CD1c-positive myeloid dendritic cell (primary cell): ENCODE results near the gene ELMOD3.
"Not testable (repeated sequence)": the region's sequence is repeated elsewhere in the genome, so short reads cannot be mapped to it uniquely, and the experiment has no call there.

Source experiments
- DNase-seq: peaks from one replicate; pipeline ENCODE4 v3.0.0-alpha.2; 2016; ENCODE audit errors: extremely low spot score

Gene ELMOD3

DNA sequence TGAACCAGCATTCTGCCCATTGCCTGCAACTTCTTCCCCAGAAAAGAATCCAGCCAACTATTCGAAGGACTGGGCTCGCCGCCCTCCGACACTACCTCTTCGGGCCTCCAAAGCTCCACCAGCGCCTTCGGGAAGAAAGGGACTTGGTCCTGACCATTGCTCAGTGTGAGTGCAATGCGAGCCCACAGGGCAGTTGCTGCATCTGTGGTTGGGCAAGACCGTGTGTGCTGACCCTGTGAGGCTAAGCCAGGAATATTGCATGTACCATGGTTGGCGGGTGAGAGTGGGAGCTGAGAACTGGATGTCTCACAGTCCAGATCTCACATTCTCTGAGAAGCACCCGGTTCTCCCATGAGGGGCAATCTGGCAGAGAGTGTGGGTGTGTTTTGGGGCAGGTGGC, 16.5 kb downstream of the ELMOD3 start:
- DNase-seq, result no peak

DNA sequence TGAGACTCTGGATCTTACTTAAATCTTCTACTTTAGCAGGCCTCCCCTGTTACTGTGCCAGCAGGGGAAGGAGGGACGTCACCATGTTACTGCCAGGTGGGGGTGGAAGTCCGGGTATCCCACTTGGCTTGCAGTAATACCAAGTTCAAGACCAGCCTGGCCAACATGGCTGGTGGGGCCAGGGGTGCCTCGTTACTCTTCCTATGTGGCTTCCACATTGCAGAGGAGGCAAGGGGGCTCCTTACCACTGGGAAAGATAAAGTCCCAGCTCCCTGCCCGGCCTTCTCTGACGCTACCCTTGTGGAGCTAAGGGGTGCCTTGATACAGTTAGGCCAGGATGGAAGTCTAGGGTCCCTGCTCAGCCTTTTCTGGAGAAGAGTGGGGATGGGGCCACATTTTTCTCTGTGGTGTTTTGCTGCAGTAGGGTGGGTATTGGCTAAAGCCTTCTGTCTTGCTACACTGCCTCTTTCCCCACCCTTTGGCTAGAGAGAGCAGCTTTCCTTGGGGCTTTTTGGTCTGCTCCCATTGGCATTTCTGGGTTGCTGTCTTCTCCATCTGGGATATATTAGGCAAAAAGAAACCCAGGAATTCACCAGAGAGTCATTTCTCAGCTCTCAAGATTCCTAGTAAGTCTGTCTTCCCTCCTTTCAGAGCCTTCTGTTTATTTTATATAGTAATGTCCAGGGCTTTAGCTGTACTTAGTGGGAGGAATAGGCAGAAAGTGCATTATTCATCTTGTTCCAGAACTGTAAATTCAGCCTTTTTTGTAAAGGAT, 21.9 kb downstream of the ELMOD3 start:
- DNase-seq, result no peak

DNA sequence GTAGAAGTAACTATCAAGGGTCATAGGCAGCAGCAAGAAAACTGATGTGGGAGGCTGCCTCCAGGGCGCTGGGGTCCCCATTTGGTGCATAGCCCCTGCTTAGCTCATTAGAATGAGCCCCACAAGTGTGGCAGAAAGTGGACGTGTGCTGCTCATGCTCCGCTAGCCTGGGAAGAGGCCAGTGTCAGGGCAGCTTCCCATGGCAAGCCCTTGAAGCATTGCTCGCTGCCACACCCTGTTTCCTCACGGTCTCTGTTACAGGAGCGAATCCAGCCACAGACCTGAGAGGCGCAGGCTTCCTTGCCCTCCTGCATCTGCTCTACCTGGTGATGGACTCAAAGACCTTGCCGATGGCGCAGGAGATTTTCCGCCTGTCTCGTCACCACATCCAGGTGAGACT, 22.5 kb downstream of the ELMOD3 start:
- DNase-seq, result no peak

DNA sequence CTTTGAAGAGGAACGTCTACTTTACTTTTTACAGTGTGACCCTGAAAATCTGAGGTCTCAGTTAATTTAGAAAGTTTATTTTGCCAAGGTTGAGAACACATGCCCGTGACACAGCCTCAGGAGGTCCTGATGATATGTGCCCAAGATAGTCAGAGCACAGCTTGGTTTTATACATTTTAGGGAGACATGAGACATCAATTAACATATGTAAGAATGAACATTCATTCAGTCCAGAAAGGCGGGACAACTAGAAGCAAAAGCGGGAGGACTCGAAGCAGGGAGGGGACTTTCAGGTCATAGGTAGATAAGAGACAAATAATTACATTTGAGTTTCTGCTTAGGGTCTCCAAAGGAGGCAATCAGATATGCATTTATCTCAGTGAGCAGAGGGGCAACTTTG, 23.7 kb downstream of the ELMOD3 start:
- DNase-seq, result no peak

DNA sequence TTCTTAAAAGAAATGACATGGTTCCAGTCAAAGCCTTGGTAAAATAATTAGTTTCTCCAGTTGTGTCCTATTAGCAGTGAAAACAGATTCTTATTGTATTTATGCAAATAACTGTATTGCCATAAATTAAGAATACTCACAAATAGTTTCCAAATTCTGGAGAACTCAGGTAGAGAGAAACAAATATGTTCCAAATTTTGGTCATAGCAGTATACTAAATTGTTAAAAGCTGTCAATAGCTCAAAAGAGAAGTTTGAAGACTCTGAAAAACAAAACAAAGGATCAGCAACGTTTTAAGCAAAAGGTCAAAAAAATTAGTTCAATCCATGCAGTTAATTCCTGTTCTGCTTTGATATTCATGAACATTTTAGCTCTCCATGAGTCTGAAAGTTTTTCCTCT, 25.5 kb downstream of the ELMOD3 start:
- no peak for DNase-seq

DNA sequence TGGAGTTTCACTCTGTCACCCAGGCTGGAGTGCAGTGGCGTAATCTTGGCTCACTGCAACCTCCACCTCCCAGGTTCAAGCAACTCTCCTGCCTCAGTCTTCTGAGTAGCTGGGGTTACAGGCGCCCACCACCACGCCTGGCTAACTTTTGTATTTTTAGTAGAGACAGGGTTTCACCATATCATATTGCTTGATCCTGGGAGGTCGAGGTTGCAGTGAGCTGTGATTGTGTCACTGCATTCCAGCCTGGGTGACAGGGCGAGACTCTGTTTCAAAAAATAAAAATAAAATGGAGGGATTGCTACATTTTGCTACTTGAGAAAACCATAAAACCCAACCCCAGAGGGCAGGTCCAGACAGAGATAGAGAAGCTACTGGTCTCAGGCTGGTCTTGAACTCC, 28.6 kb downstream of the ELMOD3 start:
- DNase-seq, result not testable (repeated sequence)

DNA sequence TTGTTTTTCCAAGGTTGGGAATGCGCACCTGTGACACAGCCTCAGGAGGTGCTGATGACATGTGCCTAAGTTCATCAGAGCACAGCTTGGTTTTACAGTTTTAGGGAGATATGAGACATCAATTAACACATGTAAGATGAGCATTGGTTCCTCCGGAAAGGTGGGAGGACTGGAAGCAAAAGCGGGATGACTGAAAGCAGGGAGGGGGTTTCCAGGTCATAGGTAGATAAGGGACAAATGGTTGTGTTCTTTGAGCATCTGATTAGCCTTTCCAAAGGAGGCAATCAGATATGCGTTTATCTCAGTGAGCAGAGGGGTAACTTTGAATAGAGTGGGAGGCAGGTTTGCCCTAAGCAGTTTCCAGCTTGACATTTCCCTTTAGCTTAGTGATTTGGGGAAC, 29.3 kb downstream of the ELMOD3 start:
- no peak for DNase-seq

DNA sequence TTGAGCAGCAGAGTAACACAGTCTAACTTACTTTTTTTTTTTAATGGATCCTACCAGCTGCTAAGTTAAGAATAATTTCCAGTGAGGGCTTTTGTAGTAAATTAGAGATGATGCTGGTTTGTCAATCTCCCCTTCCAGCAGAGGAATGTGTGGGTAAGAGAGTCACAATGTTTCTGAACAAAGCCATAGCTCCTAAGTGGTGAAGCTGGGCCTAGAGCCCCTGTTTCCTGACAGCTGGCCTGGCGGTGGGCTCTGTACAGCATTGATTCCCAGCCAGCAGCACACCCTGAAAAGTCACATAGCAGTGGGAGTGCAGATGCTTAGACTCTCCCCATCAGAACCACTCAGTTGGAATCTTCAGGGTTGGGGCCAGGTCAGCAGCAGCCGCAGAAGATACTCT, 31.2 kb downstream of the ELMOD3 start:
- DNase-seq, result no peak

DNA sequence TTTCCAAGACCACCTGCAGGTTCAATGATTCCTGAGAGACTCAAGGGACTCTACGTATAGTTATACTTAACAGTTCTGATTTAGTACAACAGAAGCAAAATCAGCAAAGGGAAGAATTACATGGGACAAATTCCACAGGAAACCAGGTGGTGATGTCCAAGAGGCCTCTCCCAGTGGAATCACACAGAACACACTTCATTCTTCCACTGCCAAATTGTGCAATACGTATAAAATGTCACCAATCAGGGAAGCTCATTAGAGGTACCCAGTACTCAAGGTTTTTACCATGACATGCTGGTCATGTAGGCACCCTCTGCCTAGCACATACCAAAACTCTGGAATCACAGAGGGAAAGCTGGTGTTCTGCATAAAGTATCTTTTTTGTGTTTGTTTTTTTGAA, 33.2 kb downstream of the ELMOD3 start:
- DNase-seq, result no peak

DNA sequence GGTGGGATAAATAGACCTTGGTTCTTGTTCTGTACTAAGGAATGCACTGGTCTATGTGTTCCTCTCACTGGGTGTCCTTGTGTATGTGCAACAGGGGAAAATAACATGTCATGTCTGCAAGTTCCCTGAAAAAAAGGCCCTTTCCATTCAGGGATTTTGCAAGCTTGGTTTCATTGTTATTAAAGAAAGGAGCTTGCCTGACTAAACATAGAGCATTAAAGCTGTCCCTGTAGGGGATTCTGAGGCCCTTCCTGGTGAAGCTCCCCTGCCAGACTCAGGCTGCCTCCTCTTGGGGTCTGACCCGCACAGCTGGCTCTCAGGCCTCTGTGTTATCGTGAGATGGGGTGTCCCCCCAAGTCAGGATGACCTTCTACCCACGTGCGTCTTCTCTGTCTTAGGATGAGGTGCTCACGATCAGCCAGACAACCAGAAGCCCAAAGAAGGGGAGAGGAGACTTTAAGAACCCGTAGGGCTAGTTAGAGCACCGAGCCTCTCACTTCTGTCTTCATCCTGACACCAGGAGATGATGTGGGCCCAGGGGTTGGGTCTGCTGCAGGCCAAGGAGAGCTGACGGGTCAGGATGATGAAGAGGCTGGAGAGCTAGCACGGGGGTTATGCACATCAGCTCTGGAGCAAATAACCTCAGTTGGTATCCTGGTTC, 34.4 kb downstream of the ELMOD3 start:
- no peak for DNase-seq

DNA sequence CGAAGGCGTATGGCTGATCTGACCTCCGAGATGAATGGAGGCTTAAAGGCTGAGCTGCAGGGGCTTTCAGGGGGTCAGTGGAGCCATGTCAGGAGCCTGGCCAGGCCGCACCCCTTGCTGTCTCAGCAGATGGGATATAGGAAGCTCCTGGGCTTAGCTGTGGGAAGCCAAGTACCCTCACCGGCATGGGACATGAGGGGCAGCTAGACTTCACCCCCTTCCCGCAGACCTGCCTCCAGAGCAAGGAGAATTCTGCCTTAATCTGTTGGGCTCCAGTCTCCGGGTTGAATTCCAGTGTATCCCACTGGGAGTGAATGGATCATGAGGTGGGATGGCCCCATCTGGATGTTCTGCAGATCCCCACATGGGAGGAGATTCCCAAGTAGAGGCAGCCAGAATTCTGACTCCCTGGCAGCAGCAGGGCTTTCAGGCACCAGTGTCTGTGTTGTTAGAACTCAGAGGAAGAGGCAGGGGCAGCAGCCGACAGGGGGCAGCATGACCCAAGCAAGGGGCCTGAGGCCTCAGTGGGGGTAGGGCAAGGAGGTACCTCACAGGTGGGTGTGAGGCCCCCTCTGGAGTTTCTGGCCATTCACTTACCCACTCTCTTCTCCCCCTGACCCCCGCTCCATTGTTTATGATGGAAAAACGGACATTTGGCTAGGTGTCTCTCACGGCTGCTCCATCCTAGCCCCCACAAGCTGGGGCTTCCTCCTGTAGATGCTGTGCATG, 36.5 kb downstream of the ELMOD3 start:
- peak; percentile 56 for DNase-seq

DNA sequence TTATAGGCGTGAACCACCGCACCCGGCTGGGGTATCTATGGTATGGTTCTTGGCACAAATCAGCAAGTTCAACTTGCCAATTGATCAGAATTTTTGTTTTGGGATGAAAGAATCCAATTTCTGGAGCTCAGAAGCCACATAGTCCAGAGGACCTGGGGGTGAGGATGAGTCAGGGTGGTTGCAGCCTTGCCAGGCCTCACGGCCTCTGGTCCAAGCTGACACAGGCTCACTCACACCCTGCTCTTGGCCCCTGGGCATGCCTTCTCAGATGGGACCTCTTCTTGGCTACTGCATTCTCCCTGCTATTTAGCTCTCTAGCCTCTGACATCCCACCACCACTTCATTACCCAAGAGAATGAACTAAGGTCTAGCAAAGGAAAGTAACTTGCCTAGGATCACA, 39.3 kb downstream of the ELMOD3 start:
- no peak for DNase-seq

DNA sequence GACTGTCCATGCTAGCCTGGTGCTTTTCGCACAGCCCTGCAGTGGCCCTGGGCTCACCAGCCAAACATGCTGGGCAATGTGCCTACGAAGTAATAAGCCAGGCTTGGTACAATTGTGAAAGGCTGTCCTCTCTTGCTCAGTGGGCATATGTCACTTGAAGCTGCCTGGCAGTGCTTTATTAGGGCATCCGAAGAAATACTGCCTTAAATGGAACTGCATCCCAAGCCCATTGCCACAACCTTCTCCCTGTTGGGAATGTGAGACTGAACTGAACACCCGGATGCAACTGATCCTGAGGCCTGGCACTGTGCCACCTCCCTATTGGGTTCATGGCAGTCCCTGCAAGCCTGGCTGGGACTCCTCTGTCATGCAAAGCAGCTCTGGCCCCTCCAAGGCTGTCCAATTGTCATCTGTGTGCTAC, 39.7 kb downstream of the ELMOD3 start:
- DNase-seq, result no peak

DNA sequence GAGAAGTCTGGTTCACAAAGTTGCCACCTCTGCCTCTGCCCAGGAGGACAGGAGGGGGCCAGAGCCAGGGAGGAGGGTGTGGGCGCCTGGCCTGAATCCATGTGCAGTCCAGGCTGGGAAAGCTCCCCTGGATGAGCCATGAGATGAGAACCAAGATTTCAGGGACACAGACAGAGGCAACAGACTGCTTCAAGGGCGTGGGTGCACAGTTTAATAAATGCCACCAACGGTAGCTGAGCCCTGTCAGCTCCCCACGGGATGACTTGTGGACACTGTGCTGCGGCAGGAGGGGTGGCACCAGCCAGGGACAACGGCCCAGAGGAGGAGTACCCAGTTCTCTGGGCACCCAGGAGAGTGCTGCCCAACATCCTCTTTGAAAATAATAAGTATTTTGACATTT, 40.4 kb downstream of the ELMOD3 start:
- DNase-seq, result no peak

DNA sequence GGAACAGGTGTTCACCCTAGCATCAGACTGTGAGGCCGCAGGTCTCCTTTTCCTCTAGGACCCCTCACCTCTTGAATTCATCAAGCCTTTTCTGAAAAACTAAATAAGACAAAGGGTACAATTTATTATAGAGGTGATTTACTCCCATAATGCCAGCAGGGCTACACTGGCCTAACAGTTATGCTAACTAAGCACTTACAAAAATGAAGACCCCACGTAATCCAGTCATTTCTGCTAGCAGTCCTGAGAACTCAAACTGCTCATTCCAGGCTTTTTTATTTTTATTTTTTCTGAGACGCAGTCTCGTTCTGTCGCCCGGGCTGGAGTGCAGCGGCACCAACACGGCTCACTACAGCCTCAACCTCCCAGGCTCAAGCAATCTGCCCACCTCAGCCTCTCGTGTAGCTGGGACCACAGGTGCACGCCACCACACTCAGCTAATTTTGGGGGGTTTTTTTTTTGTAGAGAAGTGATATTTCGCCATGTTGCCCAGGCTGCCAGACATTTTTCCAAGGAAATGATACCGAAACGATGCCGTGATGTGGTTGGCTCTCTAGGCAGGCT, 41.4 kb downstream of the ELMOD3 start:
- DNase-seq, result no peak

DNA sequence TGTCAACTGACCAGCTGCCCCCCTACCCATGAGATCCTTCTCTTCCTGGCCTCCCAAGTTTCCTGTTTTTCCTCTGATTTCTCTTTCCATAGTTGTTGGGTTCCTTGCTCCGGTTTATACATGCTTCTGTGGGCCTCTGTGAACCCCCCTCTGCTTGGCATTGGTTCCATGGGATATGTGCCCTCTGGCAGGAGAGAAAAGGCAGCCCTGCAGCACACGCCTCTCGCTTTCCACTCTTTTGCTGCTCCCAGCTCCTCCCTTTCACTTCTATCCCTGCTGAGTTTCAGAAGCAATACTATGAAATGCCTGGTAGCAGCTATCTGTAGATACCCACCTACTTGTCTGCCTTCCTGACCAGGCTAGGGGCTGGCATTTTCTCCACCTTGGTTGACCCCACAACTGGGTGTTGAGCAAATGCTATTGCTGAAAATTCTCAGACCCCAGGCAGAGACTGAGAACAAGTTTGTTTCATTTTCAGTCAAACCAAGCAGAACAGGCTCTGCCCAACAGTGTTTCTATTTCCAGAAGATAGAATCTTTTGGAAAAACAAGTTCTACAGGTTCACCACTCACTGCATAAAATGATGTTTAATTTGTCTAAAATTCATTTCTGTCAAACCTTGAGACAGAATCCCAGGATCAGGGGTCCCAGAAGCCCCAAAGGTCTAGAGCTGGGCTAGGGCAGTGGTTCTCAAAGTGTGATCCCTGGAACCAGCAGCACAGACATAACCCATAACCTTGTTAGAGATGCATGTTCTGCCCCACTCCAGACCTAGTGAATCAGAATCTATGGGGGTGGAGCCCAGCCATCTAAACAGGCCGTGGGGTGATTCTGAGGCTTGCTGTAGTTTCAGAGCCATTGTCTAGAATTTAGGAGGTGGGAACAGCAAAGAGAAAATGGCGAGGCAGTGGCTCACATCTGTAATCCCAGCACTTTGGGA, 42.2 kb downstream of the ELMOD3 start:
- no peak for DNase-seq

DNA sequence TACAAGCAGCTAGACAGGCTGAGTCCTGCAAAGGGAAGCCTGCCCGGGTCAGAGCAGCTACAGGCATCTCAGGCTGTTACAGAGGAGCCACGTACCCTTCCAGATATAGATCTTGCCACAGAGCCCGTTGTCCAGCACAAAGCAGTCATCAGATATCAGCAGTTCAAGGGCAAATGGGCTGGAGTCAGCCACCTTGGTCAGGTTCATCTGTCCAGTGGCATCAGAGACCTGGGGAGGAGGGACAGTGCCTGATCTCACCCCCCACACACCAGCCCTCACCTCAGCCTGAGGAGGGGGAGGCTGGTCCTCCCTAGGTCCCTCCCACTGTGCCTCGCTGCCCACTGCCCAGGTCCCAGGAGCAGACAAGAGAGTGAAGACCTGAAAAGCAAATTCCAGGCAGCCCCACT, 43.4 kb downstream of the ELMOD3 start:
- DNase-seq, result no peak

DNA sequence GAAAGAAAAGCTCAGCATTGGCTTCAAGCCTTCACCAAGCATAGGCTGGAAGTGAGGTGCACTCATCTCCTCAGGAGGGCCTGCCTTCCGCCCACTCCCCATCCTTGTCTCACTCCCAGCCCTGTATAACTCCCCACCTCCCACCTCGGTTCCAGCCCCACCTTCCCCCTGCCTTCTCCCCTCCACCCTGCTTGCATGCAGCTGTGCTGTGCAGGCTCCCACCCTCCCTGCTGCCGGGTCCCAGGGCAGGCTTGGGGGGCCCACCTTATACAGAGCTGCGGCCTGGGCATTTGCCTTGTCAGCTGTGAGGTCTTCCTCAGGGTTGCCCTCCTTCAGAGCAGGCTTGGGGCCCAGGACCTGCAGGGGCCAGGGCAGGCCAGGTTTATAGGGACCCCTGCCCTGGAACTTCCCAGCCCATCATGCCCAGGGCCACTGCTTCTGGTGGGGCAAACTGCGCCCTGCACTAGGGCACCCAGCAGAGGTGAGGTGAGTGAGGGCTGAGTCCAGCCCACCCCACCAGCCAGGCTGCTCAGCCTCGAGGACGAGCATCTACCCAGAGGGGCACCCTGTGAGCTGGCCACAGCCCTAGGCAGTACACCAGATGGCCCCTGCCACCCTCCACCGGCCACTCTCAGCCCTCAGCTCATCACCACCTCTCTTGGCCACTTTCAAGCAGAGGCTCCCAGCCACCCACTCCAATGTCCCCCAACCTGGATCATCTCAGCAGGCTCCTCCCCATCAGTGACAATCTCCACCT, 44.0 kb downstream of the ELMOD3 start:
- DNase-seq, result no peak

DNA sequence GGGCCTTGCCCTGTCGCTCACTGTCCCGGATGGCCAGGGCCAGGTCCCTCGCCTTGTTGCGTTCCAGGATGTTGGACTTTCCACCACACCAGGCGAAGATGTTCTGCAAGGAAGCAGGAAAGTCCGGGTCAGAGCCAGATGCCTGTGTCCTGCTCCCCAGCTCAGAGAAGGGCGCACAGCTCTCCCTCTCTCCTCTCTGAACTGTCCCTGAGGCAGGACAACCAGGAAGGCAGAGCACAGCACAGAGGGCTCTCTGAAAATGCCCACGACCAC, 44.5 kb downstream of the ELMOD3 start:
- DNase-seq, result no peak

DNA sequence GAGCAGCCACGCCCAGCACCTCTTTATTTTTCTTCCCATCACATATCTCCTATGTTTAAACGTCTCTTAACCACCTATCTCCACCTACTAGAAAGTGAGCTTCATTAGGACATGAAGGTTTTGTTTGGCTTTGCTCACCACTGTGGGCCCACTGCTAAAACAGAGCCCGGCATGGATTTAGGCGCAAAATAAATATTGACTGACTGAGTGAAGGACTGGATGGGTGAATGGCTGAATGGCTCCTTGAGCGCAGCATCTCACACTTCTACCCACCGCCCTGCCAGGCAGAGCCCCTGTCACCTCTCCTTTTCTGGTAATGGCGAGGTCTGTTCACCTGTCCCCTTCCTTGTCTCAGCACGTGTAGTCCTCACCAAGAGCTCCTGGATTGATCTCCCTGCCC, 45.5 kb downstream of the ELMOD3 start:
- no peak for DNase-seq
